ENCODE measurements around the gene HELLS.
"Not testable (repeated sequence)": the region's sequence is repeated elsewhere in the genome, so short reads cannot be mapped to it uniquely, and the experiment has no call there.

Gene HELLS

DNA sequence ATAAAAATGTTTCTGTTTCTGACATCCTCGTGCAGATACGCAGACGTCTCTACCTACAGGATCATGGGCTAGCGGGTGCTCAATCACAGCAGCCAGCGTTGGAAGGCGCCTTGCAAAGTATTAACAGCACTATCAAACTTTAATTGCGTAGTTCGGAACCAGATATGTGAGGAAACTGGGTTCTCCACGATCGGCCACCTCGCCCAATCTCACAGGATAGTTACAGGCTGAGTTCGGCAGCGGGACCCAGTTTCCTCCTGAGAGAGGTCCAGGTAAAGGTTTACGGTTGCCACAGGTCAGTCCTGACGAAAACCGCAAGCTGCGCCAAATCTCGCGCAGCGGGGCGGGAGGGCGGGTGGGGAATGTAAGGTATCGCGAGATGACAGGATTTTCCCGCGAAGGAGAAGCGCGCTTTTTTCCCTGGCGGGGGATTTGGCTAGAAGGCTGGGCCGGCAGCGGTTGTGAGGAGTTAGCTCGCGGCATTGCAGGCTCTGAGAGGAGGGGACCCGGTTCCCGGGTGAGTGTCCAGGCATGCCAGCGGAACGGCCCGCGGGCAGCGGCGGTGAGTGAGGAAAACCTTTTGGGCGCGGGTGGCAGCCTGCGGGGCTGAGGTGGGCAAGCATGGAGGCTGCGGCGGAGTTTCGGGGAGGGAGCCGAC, at the start of gene HELLS:
Gene HELLS (plus strand): TSS at position 398 of the 658 bp plus-strand sequence. CDS start 134 bp downstream, at position 532.
- DNase-seq: peak; percentile 90

DNA sequence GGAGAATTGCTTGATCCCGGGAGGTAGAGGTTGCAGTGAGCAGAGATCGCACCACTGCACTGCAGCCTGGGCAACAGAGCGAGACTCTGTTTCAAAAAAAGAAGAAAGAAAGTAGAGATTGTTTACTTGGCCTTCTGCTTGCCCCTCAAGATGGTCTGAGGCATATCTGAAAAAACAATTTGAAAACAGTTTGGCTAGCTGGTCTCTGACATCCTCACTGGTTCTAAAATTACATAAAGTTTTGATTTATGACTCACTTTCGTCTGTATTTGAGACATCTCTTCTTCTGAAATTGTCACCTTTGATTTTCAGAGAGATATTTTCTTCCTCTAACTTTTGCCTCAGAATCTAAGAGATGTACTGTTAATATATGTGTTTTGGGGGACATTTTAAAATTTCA, 49.6 kb upstream of the HELLS start:
- no peak for DNase-seq

DNA sequence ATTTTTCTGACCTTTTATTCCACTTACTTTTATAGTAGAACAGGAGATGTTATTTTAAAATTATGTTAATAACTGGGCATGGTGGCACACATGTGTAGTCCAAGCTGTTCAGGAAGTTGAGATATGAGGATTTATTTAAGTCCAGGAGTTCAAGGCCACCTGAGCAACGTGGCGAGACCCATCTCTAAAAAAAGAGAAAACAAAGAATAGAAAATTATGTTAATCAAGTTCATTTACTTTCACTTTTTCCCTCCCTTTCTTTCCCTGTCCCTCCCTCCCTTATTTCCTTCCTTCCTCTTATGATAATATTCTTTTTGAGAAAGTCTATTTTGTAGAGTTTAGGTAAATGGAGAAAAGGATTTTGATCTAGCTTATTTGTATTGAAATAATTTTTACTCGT, 48.9 kb upstream of the HELLS start:
- no peak for DNase-seq

DNA sequence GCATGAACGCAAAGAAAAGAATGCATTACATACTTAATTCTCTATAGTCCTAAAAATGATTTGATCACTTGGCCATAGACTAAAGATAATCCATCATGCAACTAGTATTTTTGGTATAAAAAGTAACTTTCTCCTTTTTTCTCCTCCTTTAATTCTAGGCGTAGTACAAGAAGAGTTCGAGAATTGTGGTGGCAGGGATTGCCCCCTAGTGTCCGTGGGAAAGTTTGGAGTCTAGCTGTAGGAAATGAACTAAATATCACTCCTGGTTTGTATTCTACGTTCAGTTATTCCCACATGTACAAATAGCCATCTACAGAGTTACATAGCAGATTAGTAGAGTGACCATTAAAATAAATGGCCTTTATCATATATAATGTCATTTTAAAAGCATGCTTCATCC, 45.5 kb upstream of the HELLS start:
- no peak for DNase-seq

DNA sequence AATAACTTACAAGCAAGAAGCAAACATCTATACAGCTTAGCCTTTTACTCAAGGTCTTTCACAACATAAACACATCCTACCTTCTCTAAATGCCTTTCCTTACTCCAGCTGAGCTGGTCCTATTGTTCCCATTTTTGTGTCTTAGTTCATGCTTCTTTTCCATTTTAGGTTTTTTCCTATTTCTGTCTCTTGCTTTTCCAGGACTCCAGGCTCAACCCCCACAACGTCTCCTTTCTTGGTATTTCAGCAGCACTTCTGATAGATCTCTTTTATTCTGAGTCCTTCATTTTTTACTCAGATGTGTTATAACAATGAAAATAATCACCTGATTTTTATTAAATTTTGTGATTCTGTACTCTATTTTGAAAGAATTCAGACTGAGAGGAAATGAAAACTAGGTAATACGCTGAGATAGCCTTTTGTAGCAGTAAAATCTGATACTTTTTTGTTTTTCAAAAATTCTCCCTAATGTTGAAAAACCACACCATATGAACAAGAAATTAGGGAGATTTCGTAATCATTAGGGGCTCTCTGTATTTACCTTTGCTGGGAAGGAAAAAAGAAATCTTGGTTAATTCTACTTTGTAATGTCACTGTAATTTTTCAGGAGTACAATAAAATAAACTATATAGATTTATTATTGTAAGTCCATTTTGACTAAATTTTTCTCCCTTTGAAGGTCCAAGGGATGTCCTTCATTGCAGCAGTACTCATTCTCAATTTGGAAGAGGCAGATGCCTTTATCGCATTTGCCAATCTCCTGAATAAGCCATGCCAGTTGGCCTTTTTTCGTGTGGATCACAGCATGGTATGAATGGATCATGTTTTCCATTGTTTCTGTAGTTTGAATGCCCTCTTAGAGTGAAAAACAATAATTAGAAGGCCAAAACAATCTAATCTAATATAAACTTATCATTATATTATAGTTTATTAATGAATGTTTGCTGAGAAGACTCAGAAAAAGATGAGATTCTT, 24.0 kb upstream of the HELLS start:
- no peak for DNase-seq

DNA sequence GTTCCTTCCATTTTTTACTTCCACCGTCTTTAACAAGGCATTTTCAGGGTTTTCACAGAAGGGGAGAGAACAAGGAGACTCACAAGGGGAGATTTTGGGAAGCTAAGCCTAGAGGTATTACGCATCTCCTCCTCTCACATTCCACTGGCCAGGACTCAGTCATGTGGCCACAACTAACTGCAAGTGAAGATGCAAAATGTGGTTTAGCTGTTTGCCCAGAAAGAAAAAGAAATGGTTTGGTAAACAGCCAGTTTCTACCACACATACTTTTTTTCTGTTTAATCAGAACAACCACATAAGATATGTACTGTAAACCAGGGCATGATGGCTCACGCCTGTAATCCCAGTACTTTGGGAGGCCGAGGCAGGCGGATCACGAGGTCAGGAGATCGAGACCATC, 21.4 kb upstream of the HELLS start:
- DNase-seq: no peak

DNA sequence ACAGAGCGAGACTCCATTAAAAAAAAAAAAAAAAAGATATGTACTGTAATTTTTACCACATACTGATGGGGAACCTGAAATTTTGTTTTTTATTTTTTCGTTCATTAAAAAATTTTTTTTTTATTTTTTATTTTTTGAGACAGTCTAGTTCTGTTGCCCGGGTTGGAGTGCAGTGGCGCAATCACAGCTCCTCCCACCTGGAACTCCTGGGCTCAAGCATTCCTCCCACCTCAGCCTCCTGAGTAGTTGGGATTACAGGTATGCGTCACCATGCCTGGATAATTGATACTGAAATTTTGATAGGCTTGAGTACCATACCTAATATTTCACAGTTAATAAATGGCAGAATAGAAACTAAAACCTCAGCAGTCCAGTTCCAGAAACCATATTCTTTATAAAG, 20.9 kb upstream of the HELLS start:
- DNase-seq: no peak

DNA sequence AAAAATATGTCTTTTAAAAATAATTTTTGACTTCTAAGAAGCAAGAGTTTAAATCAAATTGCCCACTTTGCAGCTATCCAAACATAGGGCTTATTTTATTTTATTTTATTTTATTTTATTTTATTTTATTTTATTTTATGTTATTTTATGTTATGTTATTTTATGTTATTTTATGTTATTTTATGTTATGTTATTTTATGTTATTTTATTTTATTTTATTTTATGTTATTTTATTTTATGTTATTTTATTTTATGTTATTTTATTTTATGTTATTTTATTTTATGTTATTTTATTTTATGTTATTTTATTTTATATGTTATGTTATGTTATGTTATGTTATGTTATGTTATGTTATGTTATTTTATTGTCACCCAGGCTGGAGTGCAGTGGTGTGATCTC, 14.0 kb upstream of the HELLS start:
- not testable (repeated sequence) for DNase-seq

DNA sequence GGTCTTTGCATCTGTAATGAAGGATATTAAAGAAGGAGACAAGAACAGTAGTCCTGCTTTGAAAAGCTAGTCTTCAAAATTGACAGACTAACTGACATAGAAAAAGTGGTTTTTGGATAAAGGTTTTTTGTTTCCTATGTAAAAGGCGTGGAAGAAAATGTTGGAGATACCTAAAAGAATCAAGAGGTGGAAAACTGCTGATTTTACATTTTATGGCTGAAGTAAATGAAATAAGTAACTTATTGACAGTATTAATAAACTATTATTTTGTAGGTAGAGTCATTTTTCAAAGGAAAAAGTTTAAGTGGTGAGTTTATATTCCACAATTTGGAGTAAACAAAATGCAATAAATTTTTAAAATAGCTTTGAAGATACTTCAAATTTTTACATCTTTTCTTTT, 12.6 kb upstream of the HELLS start:
- DNase-seq: no peak

DNA sequence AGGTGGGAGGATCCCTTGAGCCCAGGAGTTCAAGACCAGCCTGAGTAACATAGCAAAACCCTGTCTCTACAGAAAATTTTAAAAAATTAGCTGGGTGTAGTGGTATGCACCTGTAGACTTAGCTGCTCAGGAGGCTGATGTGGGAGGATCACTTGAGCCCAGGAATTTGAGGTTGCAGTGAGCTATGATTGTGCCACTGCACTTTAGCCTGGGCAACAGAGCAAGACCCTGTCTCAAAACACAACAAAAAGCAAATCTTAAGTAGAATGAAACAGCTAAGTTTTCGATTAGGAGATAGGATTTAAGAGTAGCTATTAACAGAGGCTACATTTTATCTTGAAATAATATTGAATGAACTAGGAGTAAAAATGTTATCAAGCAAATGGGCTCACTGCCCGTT, 3.3 kb upstream of the HELLS start:
- not testable (repeated sequence) for DNase-seq

DNA sequence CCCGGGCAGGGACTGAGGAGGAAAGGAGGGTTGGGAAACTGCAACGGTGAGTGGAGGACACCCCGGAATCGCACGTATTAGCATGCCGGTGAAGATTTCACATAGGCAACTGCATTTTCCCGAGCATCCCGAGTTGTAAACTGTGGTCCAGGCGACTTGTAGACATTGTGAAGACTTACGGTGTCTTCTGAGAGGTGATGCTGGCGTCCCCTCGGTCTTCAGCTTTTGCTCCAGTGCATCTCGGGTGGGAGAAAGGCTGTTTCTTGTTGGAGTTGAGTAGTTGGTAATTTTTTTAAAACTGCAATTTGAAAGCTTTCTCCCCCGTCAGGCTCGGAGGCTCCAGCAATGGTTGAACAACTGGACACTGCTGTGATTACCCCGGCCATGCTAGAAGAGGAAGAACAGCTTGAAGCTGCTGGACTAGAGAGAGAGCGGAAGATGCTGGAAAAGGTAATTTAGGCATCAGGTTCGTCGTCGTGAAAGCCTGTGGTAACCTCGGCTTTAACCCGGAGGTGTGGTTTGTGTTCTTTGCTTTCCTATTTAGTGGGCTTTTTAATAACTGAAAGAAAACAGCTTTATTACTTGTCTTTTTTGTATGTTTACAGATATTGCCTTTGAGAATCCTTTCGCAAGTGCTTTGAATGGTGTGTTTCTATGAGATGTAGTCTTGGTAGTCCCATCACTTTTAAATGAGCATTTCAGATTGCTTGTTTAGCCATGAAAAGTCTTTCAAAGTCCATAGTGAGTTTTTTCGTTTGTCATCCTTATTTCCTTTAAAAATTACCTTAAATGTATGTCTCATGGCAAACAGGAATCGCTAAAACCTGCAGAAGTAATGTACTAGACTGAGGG, 687 bp downstream of the HELLS start:
- DNase-seq: peak; percentile 59

DNA sequence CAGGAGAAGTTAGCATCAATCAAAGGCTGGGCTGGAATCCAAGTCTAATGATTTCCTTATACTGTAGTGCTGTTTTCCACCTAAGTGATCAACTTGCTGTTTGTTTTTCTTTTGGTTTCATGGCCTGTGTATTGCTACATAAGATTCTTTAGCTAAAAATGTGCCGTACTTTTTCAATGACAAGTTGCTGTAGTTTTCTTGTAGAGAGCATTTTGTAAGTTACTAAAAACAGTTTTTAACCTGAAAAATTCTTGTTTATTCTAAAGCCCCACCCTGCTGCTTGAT, 1.3 kb downstream of the HELLS start:
- no peak for DNase-seq

DNA sequence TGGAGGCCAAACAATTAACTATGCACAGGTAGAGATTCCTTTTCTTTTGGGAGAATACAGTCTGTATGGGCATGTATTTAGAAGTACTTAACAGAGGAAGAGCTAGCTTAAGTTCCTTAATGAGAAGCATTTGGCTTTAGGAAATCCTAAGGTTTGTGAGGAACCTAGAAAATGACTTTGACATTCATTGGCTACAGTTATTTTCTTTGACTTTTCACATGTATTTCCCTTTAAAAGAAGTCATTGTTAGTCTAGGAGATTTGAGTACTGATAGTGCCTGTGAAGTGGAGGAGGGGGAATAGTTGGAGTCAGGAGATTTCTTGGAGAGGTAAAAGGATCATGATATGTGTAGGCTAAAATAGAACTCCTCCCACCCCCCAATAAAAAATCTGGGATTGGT, 3.6 kb downstream of the HELLS start:
- DNase-seq: no peak

DNA sequence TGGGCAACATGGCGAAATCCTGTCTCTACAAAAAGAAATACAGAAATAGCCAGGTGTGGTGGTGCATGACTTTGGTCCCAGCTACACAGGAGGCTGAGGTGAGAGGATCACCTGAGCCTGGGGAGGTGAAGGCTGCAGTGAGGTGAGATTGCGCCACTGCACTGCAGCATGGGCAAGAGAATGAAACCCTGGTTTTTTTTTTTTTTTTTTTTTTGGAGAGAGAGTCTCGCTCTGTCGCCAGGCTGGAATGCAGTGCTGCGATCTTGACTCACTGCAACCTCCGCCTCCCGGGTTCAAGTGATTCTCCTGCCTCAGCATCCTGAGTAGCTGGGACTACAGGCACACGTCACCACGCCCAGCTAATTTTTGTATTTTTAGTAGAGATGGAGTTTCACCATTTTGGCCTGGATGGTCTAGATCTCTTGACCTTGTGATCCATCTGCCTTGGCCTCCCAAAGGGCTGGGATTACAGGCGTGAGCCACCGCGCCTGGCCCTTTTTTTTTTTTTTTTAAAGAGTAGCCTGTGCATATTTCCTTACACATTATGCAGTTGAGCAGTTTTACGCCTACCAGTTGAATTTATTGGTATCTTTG, 22.2 kb downstream of the HELLS start:
- not testable (repeated sequence) for DNase-seq

DNA sequence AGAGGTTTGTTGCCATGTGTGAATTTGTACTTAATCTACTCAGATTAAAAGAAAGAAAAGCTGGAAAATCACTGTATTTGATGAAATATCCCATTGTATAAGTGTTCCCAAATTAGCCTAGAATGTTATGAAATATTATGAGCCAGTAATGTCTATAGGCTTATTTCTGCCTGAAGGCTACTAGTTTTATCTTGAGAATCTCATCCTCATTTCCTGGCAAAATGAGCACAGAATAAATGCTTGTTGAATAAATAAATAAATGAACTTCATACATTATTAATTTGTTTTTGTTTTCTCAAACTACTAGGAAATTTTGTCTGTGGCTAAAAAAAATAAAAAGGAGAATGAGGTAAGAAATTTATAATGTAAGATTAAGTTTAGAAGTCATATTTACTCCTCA, 25.5 kb downstream of the HELLS start:
- no peak for DNase-seq

DNA sequence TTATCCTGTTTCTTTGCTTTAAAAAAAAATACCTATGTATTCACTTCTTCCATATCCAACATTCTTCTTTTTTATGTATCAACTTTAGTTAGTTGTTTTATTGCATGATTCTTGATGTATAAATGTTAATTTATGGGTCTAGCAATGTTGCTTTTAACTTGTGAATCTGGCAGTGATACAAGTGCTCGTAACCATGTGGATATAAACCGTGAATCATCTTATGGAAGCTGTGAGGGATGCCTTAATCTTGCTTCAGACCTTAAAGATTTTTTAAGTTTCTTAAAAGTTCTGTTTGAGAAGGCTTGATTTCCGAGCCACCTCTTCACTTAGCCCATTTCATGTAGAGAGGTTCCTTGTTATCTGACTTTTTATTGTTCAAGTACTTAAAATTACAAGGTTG, 25.9 kb downstream of the HELLS start:
- no peak for DNase-seq

DNA sequence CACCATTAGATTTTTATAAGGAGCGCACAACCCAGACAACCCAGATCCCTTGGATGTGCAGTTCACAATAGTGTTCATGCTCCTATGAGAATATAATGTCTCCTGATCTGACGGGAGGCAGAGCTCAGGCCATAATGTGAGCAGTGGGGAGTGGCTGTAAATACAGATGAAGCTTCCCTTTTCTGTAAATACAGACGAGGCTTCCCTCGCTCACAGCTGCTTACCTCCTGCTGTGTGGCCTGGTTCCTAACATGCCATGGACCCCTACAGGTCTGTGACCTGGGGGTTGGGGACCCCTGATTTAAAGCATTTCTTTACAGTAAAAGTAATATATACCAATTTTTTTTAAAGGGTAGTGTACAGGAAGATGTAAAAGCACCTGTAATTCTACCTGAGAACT, 33.2 kb downstream of the HELLS start:
- no peak for DNase-seq

DNA sequence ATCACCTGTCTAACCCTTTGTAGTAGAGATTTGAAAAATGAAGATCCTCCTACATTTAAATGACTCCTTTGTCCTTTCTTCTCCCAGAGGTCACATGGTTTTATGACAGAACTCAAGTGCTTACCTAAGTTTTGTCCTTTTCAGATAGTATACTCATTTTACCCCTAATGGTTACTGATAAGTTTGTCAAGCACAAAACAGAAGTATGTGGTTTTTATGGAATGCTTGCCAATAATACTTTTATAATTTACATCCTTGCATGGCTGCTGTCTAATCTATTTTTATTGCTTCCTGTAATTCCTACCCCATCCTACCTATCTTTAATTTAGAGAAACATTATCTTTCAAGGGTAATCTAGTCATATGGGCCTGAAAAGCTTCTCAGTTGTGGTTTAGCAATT, 37.5 kb downstream of the HELLS start:
- DNase-seq: no peak

DNA sequence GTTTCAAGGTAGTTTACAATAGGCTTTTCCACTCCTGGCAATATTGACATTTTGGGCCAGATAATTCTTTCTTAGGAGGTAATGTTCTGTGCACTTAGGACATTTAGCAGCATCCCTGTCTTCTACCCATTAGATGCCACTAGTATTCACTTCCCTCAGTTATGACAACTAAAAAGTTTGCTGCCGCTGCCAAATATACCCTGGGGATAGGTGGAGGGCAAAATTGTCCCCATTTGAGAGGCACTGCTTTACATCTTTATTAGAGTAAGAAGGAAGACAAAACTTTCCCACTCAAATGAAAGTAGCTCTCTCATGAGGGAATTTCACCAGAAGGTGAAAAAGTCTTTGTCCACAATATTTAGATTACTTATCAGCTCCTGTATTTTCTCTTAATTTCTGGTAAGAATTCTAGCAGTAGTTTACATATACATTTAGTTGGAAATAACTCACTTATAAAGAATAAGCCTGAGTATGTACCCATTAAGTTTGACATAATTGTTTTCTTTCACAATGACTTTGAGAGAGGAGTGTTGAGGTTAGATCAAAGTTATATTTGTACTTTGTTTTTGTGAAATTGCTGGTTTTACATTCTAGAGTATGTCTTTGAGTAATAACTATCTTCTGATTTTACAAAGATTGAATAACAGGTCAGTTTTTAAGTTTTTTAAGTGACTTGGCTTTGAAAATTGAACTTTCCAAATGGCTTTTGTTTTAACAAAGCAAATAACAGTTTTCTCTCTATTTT, 46.0 kb downstream of the HELLS start:
- no peak for DNase-seq

DNA sequence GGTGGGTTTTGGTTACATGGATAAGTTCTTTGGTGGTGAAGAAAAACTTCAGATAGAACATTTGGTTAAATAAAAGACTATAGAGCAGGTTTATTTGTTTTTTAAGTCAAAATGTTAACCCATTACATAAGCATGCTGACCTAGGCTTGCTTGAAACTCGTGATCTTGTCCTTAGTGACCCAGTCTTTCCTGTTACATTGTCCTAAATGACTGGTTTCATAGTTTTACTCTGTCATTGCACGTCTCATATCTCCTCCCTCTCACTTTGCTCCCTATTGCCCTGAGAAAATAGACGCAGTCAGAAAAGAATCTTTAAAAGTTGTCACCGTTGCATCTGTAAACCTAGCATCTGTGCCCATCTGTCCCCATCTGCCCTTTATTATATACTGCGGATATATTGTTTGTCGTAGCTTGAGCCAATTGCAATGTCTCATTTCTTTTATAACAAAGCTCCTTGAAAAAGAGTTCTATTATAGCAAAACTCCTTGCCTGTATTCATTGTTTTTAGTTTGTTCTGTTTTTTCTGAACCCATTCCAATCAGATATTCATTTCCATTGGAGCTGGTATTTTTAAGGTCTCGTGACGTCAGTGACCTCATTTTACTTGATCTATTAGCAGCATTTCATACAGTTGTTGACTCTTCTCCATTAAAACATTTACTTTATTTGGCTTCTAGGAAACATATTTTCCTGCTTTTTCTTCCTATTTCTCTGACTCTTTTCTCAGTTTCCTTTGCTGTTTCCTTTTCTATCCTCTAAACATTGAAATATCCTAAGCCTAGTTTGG, 57.3 kb downstream of the HELLS start:
- DNase-seq: no peak

DNA sequence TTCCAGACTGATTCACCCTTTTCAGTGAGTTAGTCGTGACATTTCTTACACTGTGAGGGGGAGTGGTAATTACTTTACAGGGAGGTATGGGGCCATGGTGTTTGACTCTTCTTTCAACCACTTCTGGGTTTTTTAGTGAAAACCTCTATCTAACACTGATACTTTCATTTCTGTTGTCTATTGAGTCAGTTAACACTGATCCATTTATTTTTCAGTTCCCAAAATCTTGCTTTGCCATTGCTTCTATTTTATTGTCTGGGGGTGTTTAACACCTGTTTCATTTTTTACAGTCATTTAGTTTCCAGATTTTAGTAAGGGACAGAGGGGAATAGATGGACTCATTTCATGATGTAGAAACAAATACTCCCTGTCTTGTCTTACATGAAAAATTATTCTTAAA, 61.5 kb downstream of the HELLS start:
- no peak for DNase-seq

DNA sequence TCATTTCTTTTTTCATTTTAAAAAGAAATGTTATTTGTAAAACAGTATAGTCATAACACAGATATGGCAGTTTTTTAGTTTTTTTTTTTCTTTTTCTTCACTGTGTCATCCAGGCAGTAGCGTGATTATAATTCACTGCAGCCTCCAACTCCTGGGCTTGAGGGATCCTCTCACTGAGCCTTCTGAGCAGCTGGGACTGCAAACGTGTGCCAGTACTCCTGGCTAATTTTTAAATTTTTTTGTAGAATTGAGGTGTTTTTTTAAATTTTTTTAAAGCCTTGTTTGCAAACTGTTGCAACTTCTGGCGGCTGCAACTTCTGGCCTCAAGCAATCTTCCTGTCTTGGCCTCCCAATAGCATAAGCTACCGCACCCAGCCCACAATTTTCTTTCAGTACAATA, 63.0 kb downstream of the HELLS start:
- DNase-seq: no peak
